ENCODE data around the gene MPP1.
A peak's percentile ranks its signal among the peaks of the same experiment; 100 is the strongest.
"Not testable (repeated sequence)": the region's sequence is repeated elsewhere in the genome, so short reads cannot be mapped to it uniquely, and the experiment has no call there.

MPP1 gene

GRCh38 chrX:154804957-154805695, at the start of gene MPP1:
Gene MPP1 (minus strand): TSS chrX:154805485. CDS start chrX:154805373, 112 bp downstream.
- peak; percentile 51 for DNase-seq

GRCh38 chrX:154850957-154851611, 45.8 kb upstream of the MPP1 start:
- DNase-seq, result no peak

GRCh38 chrX:154840856-154841255, 35.6 kb upstream of the MPP1 start:
- DNase-seq, result peak; percentile 8

GRCh38 chrX:154836163-154836562, 30.9 kb upstream of the MPP1 start:
- DNase-seq, result no peak

DNA sequence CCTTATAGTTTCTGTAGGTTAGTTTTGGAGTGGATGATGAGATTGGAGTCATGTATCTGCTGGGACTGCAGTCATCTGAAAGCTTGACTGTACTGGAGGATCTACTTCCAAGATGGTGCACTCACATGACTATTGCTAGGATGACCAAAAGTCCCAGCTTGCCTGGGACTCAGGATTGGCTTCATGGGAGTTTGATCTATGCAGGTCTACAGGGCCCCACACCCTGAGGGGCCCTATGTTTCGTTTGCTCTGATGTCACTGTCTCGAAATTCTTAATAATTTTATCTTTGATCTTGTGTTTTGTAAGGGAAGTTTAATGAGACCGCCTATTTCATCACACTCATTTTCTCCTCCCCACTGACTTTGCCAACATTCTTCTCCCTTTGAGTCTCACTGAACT, 29.3 kb upstream of the MPP1 start, which contains the start of gene SMIM9:
TSS of gene SMIM9 (minus strand) at position 101 of the 400 bp plus-strand sequence. CDS start 3,806 bp downstream, outside the sequence.
- DNase-seq, result no peak

DNA sequence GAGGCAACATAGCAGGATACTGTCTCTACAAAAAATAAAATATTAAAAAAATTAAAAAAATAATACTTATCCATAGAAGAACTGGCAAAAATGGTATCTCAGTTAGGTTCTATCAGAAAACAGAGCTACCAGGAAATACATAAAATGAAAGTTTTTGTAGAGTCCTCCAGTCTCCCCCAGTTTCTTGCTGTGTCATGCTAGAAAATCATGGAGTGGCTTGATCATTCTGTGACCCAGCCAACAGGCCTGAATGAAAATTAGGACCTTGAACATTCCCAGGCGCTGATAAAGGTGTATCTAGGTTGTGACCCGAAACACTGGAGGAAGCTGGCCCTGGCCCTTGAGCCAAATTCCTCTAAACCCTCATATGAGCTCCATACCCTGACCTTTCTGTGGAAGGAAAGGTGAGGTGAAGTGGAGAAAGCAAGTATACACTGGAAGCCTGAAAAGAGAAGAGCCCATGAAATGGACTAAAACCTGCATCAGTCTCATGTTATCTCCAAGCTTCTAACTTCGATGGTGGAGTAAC, 28.5 kb upstream of the MPP1 start:
- no peak for DNase-seq

DNA sequence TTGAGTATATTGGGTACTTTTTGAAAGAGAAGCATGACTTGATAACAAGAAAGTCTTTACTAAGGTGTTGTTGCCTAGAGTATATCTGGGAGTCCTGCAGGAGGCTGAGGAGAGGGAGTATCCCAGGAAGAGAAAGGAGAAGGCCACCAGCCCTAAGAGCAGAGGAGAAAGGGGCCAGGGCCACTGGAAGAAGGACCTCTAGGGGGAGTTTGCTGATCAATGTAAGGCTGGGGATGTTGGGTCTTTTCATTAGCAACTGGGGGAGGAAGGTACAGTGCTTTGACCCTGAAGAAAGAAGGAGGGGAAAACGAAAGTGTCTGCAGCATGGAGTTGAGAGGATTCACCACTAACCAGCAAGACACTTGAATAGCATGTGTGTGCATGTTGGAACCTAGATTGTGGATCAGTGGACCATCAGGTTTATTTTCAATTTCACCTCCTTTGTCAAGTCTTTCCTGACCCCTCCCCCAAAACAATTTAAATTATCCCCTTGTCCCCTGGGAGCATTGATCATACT, 24.7 kb upstream of the MPP1 start:
- DNase-seq, result no peak

GRCh38 chrX:154829134-154829533, 23.8 kb upstream of the MPP1 start:
- no peak for DNase-seq

DNA sequence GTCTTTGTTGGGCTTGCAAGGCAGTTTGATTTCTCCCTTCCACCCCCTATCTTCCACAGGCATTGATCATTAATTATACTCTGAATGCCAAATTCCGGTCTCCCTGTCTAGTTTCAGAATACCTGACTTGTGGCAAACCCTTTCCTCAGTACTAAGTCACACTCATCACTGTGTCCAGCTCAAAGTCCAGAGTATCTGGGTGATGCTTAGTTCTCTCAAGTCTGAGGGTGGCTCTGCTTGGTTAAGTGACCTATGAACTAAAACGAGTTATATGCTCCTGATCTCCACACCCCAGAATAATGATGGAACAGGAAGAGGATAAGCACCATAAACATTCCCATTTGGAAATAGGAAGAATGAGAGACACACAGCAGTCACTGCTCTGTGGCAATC, 22.7 kb upstream of the MPP1 start:
- no peak for DNase-seq

DNA sequence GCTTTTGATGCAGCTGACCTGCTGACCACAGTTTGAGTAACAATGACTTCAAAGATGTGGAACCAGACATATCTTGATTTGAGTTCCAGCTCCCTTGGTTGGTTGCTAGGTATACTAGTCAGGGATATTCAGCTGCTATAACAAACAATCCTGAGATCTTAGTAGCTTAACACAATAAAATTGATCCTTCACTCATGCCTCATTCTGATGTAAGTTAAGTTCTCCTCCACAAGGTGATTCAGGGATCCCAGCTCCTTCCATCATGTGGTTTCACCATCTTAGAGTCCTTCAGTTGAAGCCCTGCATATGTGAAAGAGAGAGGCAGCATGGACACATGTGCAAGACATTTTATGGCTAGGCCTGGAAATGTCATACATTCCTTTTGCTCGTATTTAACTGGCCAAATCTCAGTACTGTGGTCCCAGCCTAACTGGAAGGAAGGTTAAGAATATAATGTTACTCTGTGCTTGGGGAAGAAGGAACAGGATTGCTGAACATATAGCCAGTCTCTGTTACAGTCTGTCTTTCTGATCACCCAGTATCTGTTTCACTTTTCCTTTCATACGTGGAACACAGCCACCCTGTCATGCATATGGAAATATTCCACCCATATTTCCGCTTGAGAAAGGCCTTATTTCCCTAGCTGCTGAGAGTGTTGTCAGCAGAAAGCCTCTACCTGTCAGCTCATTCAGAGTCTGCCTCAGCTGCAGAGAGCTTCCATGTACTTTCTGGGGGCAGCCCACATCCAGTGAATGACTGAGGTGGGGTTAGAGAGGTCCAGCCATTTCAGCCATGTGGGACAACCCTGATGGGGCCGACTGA, 22.1 kb upstream of the MPP1 start:
- DNase-seq, result no peak

GRCh38 chrX:154825586-154825985, 20.3 kb upstream of the MPP1 start:
- not testable (repeated sequence) for DNase-seq

DNA sequence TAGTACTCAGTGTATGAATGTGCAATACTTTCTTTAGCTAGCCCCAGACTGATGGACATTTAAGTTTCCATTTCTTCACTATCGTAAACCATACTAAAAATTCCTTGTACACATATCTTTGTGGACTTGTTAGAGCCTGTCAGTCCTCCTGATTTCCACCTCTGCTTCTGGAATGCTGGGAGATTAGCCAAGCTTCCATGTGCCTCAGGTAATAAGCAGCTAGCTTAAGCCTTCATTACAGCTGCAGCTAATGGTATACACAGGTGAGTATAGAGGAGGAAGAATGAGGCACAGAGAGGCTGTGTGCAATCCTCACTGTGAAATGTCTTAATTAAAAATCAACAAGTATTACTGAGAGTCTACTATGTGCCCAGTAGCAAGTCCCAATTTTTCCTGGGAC, 19.4 kb upstream of the MPP1 start:
- no peak for DNase-seq

DNA sequence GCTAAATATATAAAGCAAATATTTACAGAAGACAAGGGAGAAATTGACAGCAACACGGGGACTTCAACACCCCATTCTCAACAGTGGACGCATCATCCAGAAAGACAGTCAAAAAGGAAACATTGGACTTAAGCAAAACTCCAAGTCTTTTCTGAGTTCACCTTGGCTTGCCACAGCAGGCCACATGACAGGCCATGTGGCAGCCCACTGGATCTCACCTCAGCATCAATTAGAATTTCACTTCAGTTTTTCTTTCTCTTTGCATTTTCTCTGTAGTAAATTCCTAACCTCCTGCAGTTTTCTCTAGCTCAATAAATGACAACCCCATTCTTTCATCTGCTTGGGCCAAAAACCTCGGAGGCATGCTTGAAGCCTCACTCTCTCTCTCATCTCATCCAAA, 16.7 kb upstream of the MPP1 start:
- no peak for DNase-seq

DNA sequence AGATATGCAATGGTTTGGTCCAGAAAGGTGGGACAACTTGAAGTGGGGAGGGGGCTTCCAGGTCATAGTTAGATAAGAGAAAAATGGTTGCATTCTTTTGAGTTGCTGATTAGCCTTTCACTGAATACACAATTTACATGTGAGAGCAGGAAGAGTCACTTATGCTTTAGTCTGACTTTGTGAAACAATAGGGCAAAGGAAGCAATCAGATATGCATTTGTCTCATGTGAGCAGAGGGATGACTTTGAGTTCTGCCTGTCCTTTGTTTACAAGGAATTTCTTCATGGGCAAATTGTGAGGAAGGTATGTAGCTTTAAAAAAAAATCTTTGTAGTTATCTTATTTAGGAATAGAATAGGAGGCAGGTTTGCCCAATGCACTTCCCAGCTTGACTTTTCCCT, 16.2 kb upstream of the MPP1 start:
- DNase-seq, result no peak

- no peak for DNase-seq
These were observed 14.6 kb upstream of the MPP1 start for GRCh38 chrX:154819771-154820341.

DNA sequence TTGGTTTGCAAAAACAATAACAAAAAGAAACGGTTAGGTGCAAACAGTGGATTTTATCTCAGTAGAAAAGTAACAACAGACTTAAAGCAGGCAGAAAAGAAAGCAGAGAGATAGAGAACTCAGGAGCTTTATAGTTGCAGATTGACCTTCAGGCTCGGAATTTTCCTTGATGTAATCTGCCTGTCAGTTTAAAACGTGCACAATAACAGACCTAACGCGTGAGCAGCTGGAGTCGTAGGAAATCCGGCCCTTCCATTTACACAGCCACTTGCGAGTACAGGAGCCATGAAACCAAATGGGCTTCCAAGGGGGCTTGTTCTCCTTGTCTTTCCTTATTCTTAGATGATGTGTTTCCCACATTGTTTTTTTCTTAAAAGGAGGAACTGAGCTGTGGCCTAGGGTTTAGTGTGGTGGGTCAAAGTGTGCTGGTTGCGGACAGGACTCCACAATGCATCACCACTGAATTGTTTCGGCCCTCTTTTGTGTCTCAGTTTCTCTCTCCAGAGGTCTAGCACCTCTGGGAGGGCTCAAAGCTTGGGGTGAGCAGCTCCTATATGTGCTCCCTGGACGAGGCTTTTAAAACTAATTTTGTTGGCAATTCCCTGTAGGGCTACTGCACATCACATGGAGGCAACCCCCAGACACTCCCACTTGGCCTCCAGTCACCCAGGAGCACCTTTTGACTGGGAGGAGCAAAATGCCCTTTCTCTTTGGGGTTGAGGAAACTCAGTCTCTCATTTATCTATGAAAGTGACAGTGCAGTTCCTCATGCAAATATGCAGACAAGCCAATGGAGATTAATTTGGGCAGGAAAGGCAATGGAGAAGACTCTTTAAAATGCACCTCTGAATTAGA, 13.9 kb upstream of the MPP1 start:
- no peak for DNase-seq

DNA sequence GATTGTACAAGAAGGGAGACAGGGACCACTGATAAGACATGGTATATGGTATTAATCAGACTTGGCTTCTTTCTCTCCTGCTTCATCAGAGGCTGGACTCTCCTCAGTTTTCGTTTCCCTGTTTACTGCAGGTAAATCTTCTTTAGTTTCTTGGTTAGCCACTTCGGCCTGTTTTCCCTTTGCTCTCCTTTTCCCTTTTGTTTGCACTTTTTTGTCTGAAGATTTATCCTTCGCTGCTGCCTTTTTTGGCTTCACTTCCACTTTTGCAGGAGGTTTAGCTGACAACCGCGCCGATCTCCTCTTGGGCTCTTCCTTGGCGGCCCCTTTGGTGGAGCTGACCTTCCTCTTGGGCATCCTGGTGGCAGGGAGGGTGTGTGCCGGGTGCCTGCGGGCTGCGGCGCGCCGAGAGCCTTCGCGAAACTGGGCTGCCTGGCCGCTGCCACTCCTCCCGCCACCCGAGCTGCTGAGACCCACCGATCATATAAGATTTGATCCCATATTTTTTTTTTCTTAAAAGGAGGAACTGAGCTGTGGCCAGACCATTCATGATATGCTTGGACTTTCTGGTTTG, 11.8 kb upstream of the MPP1 start:
- DNase-seq, result not testable (repeated sequence)

GRCh38 chrX:154816326-154816898, 11.1 kb upstream of the MPP1 start:
- DNase-seq, result not testable (repeated sequence)

- DNase-seq, result no peak
These were observed 10.1 kb upstream of the MPP1 start for GRCh38 chrX:154815274-154815818.

DNA sequence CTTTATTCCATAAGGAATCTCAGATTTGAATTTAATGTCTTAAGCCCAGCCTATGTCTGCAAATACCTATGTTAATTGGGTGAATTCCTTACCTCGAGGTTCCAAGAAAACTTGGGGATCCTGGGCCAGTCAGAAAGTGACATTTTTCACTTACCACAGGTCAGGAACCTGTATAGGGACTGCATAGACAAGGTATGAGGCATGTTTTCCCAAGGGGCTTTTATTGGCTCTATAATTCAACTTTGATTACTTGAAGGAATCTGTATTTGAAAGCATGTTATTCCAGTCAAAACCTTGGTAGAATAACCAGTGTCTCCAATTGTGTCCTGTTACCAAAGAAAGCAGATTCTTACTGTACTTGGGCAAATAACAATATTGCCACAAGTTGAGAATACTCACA, 8.5 kb upstream of the MPP1 start:
- no peak for DNase-seq

All from NCI-H226 (cell line).